ENCODE measurements around the gene PSMA5.
A peak's percentile ranks its signal among the peaks of the same experiment; 100 is the strongest.
"Not testable (repeated sequence)": the region's sequence is repeated elsewhere in the genome, so short reads cannot be mapped to it uniquely, and the experiment has no call there.

PSMA5 gene

GRCh38 chr1:109426281-109427170, at the start of gene PSMA5:
Gene PSMA5, minus strand, starts transcription at chr1:109426448. Its CDS starts 118 bp downstream, at chr1:109426330.
- peak; percentile 100 for DNase-seq (ENCODE audit: low read depth)

- DNase-seq (ENCODE audit: low read depth), result no peak
Observed at GRCh38 chr1:109475261-109475660, 49.0 kb upstream of the PSMA5 start.

GRCh38 chr1:109474697-109475096, 48.4 kb upstream of the PSMA5 start:
- no peak for DNase-seq (ENCODE audit: low read depth)

- not testable (repeated sequence) for DNase-seq (ENCODE audit: low read depth)
Observed at GRCh38 chr1:109473284-109474057, 47.2 kb upstream of the PSMA5 start.

- DNase-seq (ENCODE audit: low read depth), result no peak
Observed at GRCh38 chr1:109472779-109473178, 46.5 kb upstream of the PSMA5 start.

- no peak for DNase-seq (ENCODE audit: low read depth)
Observed at GRCh38 chr1:109470245-109470644, 44.0 kb upstream of the PSMA5 start.

- DNase-seq (ENCODE audit: low read depth), result no peak
Observed at GRCh38 chr1:109468903-109469302, 42.7 kb upstream of the PSMA5 start.

GRCh38 chr1:109468061-109468460, 41.8 kb upstream of the PSMA5 start:
- no peak for DNase-seq (ENCODE audit: low read depth)

GRCh38 chr1:109467301-109467777, 41.1 kb upstream of the PSMA5 start:
- no peak for DNase-seq (ENCODE audit: low read depth)

- DNase-seq (ENCODE audit: low read depth), result peak; percentile 57
Observed at GRCh38 chr1:109466452-109467300, 40.4 kb upstream of the PSMA5 start, which contains the start of gene SYPL2. Gene SYPL2, plus strand, starts transcription at chr1:109466546. Its CDS starts 298 bp downstream, at chr1:109466844.

- DNase-seq (ENCODE audit: low read depth), result no peak
Observed at GRCh38 chr1:109466125-109466451, 39.8 kb upstream of the PSMA5 start.

GRCh38 chr1:109457819-109458218, 31.6 kb upstream of the PSMA5 start:
- DNase-seq (ENCODE audit: low read depth), result no peak

- no peak for DNase-seq (ENCODE audit: low read depth)
Observed at GRCh38 chr1:109454497-109455133, 28.4 kb upstream of the PSMA5 start.

- DNase-seq (ENCODE audit: low read depth), result no peak
Observed at GRCh38 chr1:109447524-109447923, 21.3 kb upstream of the PSMA5 start.

- DNase-seq (ENCODE audit: low read depth), result peak; percentile 92
Observed at GRCh38 chr1:109445949-109446695, 19.9 kb upstream of the PSMA5 start.

GRCh38 chr1:109444346-109444745, 18.1 kb upstream of the PSMA5 start:
- DNase-seq (ENCODE audit: low read depth), result peak; percentile 40

- DNase-seq (ENCODE audit: low read depth), result no peak
Observed at GRCh38 chr1:109443476-109443875, 17.2 kb upstream of the PSMA5 start.

GRCh38 chr1:109441069-109441468, 14.8 kb upstream of the PSMA5 start:
- DNase-seq (ENCODE audit: low read depth), result peak; percentile 82

GRCh38 chr1:109438798-109439297, 12.6 kb upstream of the PSMA5 start:
- peak; percentile 97 for DNase-seq (ENCODE audit: low read depth)

- no peak for DNase-seq (ENCODE audit: low read depth)
Observed at GRCh38 chr1:109434484-109434883, 8.2 kb upstream of the PSMA5 start.

GRCh38 chr1:109433322-109433721, 7.1 kb upstream of the PSMA5 start:
- no peak for DNase-seq (ENCODE audit: low read depth)

All from EH (cell line).